B cell (primary cell): ENCODE measurements around the gene COMMD4. TPM values are rescaled to one million over a fixed set of nuclear protein-coding genes. Genes with fewer than 3 reads are reported as not detected.

Experiments
- ATAC-seq: fragments of 200-7000 bp; cut with Tn5 transposase; one replicate; pipeline ENCODE4 v1.10.0; 2021; ENCODE audit warnings: low read depth, mild to moderate bottlenecking, moderate number of reproducible peaks, moderate library complexity
- CTCF ChIA-PET: fragments of 350-600 bp; sonication (Branson Sonifier 250); formaldehyde crosslinking; loops from one replicate; lab custom pipeline; 2021; ENCODE audit warnings: antibody characterized with exemption, inconsistent platforms; lab: Charles Lee
- POLR2A ChIA-PET: fragments of 350-600 bp; sonication (Branson Sonifier 250); formaldehyde crosslinking; loops from one replicate; lab custom pipeline; 2021; ENCODE audit warnings: antibody characterized with exemption; lab: Charles Lee
- DNase-seq: peaks from one replicate; pipeline ENCODE4 v3.0.0; 2013
- H2AFZ ChIP-seq: 2 replicates; pipeline ENCODE4 v1.6.1; 2012; ENCODE audit warnings: mild to moderate bottlenecking, low read depth, low read length; ENCODE audit not compliant: insufficient read depth, poor library complexity, severe bottlenecking
- H3K27ac ChIP-seq, 2 donors: 1 replicate in 1 of 2; 2 replicates in 1 of 2; pipeline ENCODE4 v1.5.1; 2012 to 2013; ENCODE audit warnings: low read length in 2 of 2, mild to moderate bottlenecking in 2 of 2, moderate library complexity in 1 of 2
- H3K27me3 ChIP-seq, 4 experiments: fragments of 200-600 bp in 1 of 4; sonication (generic) in 1 of 4; replicated peaks in 1 of 4; 1 replicate in 2 of 4; 2 replicates in 2 of 4; pipeline versions ENCODE4 v1.6.1 to v1.7.0; 2013 to 2016; ENCODE audit warnings: low read length in 3 of 4, mild to moderate bottlenecking in 2 of 4, mixed read lengths in 1 of 4, moderate library complexity in 1 of 4; ENCODE audit not compliant: insufficient read depth in 4 of 4, control insufficient read depth in 3 of 4; ENCODE audit errors: control extremely low read depth in 1 of 4
- H3K36me3 ChIP-seq, 2 experiments: replicated peaks in 1 of 2; 1 replicate in 1 of 2; 2 replicates in 1 of 2; pipeline versions ENCODE4 v1.6.1 to v1.7.1; 2013; ENCODE audit warnings: low read length in 1 of 2; ENCODE audit not compliant: insufficient read depth in 2 of 2, control insufficient read depth in 1 of 2; ENCODE audit errors: control extremely low read depth in 1 of 2, extremely low read depth in 1 of 2
- H3K4me1 ChIP-seq, 2 donors: fragments of 200-600 bp in 1 of 2; sonication (generic) in 1 of 2; 1 replicate in 1 of 2; 2 replicates in 1 of 2; pipeline versions ENCODE4 v1.5.1 to v1.6.1; 2013 to 2017; ENCODE audit warnings: low read length in 2 of 2; ENCODE audit not compliant: control insufficient read depth in 2 of 2, insufficient read depth in 2 of 2
- H3K4me2 ChIP-seq: replicated peaks from 2 replicates; pipeline ENCODE3; 2012; ENCODE audit warnings: mild to moderate bottlenecking, low read depth, low read length; ENCODE audit not compliant: poor library complexity, severe bottlenecking
- H3K4me3 ChIP-seq, 5 experiments: fragments of 200-600 bp in 1 of 5; sonication (generic) in 1 of 5; 1 replicate in 3 of 5; 2 replicates in 2 of 5; pipeline versions ENCODE4 v1.5.1 to v1.7.0; 2011 to 2016; ENCODE audit warnings: low read length in 4 of 5, mild to moderate bottlenecking in 4 of 5, low read depth in 2 of 5, control low read depth in 1 of 5, moderate library complexity in 1 of 5; ENCODE audit not compliant: insufficient read depth in 1 of 5; ENCODE audit errors: control extremely low read depth in 1 of 5, extremely low read depth in 1 of 5
- H3K79me2 ChIP-seq: fragments of 200-600 bp; sonication (generic); one replicate; pipeline ENCODE4 v1.6.0; 2016; ENCODE audit warnings: low read length; ENCODE audit not compliant: control insufficient read depth, insufficient read depth
- H3K9ac ChIP-seq: fragments of 200-600 bp; sonication (generic); 2 replicates; pipeline ENCODE4 v1.6.1; 2017; ENCODE audit warnings: mild to moderate bottlenecking, low read length, moderate library complexity
- H3K9me3 ChIP-seq, 3 donors: one replicate each; pipeline versions ENCODE4 v1.6.1 to v1.7.1; 2013; ENCODE audit warnings: low read length in 2 of 3; ENCODE audit not compliant: control insufficient read depth in 2 of 3, insufficient read depth in 1 of 3; ENCODE audit errors: control extremely low read depth in 1 of 3
- H4K20me1 ChIP-seq: 2 replicates; pipeline ENCODE4 v1.6.0; 2012; ENCODE audit warnings: mild to moderate bottlenecking, low read length; ENCODE audit not compliant: insufficient read depth, control insufficient read depth, poor library complexity, severe bottlenecking
- H3K27ac Mint-ChIP-seq: one replicate; pipeline ENCODE4 v1.8.0; 2021; ENCODE audit warnings: mixed read lengths
- H3K27me3 Mint-ChIP-seq: one replicate; pipeline ENCODE4 v1.8.0; 2021; ENCODE audit warnings: mixed read lengths
- H3K4me1 Mint-ChIP-seq: one replicate; pipeline ENCODE4 v1.8.0; 2021; ENCODE audit warnings: mixed read lengths
- H3K4me3 Mint-ChIP-seq: one replicate; pipeline ENCODE4 v1.8.0; 2021; ENCODE audit warnings: mixed read lengths
- H3K9me3 Mint-ChIP-seq: one replicate; pipeline ENCODE4 v1.8.0; 2022; ENCODE audit warnings: mixed read lengths; ENCODE audit not compliant: insufficient read depth
- EZH2 ChIP-seq: IDR thresholded peaks from 2 replicates; pipeline ENCODE4 v1.6.1; 2012; ENCODE audit warnings: borderline replicate concordance, low read depth, mild to moderate bottlenecking, moderate library complexity, low read length; ENCODE audit not compliant: insufficient read depth, poor library complexity, severe bottlenecking
- WGBS: methylation state at CpG from one replicate; pipeline ENCODE4 v1.1.5; 2013; ENCODE audit warnings: missing lambda C conversion rate; ENCODE audit not compliant: insufficient coverage; 5-methylcytosine and 5-hydroxymethylcytosine counted together
- intact Hi-C: fragments of 100-400 bp; cut with micrococcal nuclease; formaldehyde crosslinking; loops from one replicate; pipeline ENCODE4 v1.10.0; 2022
- polyA plus RNA-seq: library from polyadenylated mRNA; depleted of rRNA; stranded (reverse); fragments of >200 nt; gene quantifications from 2 replicates; pipeline ENCODE4 v1.2.3, GENCODE V29; 2012
- total RNA-seq, 2 donors: library from RNA; stranded (reverse); fragments of 120-200 nt in 1 of 2; gene quantifications; 1 replicate in 1 of 2; 2 replicates in 1 of 2; pipeline versions ENCODE4 v1.2.3 to v1.2.4, GENCODE V29; 2013 to 2022
- TF ChIP-seq, protein P1 (sequence below): fragments of 200-600 bp; IDR thresholded peaks from one replicate; pipeline ENCODE4 v1.8.0; 2022; ENCODE audit warnings: antibody characterized with exemption, mild to moderate bottlenecking

Gene COMMD4
- total and polyA plus RNA-seq, 2 donors (not counting 1 experiment from before 2014, with no cell fraction given), result 57.9 to 63.5 TPM

DNA sequence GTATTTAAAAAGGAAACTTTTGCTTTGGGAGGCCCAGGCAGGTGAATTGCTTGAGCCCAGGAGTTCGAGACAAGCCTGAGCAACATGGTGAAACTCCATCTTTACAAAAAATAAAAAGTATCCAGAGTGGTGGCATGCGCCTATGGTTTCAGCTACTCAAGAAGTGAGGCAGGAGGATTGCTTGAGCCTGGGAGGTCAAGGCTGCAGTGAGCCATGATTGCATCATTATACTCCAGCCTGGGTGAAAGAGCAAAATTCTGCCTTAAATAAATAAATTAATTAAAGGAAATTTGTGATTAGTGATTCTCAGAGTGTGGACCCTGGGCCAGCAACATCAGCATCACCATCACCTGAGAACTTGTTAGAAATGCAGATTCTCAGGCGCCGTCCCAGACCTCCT lies 9.9 kb upstream of the COMMD4 start:
- ATAC-seq, result no peak
- no peak overlapping the region for H2AFZ ChIP-seq
- H3K4me2 ChIP-seq, result no peak overlapping the region
- H4K20me1 ChIP-seq, result no peaks in the 10 kb centered on the region
- no peak for TF ChIP-seq EZH2
- TF ChIP-seq, protein P1, sequence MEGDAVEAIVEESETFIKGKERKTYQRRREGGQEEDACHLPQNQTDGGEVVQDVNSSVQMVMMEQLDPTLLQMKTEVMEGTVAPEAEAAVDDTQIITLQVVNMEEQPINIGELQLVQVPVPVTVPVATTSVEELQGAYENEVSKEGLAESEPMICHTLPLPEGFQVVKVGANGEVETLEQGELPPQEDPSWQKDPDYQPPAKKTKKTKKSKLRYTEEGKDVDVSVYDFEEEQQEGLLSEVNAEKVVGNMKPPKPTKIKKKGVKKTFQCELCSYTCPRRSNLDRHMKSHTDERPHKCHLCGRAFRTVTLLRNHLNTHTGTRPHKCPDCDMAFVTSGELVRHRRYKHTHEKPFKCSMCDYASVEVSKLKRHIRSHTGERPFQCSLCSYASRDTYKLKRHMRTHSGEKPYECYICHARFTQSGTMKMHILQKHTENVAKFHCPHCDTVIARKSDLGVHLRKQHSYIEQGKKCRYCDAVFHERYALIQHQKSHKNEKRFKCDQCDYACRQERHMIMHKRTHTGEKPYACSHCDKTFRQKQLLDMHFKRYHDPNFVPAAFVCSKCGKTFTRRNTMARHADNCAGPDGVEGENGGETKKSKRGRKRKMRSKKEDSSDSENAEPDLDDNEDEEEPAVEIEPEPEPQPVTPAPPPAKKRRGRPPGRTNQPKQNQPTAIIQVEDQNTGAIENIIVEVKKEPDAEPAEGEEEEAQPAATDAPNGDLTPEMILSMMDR, result no peak
- H3K79me2 ChIP-seq, result no peaks in the 10 kb centered on the region
- no peaks in the 10 kb centered on the region for H3K9me3 ChIP-seq
- no CpG with 5 or more reads among the region's 4 CpGs for WGBS
- Mint-ChIP-seq H3K4me3 (no peak overlapping the region), H3K4me1 (peaks cover 2% of the 10 kb centered on the region), H3K27ac (no peak overlapping the region), H3K27me3 (peaks cover 15% of the 10 kb centered on the region), H3K9me3 (no peaks in the 10 kb centered on the region)
- peaks cover 0 to 2% (median 0%) of the 10 kb centered on the region in 4 experiments for H3K27me3 ChIP-seq
- ChIA-PET CTCF (no interaction called here), POLR2A (no interaction called here)
- H3K36me3 ChIP-seq, result no peaks in the 10 kb centered on the region
- intact Hi-C loops, result no loop called here
- DNase-seq, result no peak
- no peak overlapping the region for H3K27ac ChIP-seq
- H3K4me1 ChIP-seq, result no peaks in the 10 kb centered on the region
- no peak overlapping the region for H3K4me3 ChIP-seq
- H3K9ac ChIP-seq, result no peak overlapping the region

DNA sequence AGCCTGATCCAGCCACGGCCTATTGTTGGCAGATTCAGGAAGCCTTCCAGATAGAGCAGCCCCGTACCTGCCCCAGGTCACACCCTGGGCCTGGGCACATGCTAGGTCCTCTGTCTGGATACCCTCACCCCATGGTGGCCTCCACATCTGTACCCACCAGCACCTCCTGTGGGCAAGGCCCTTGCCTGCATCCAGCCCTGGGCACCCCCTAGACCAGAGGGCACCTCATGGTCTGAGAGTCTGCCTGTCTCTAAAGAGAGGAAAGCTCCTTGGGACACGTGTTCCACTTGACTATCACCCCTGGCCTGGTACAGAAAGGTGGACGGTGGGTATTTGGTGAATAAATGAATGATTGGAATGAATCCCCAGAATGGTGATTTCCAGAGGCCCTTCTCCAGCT lies 8.9 kb upstream of the COMMD4 start:
- H3K4me1 Mint-ChIP-seq, result peaks cover 2% of the 10 kb centered on the region
- Histone ChIP-seq H3K4me2 (no peak overlapping the region), H3K27ac (no peak overlapping the region), H3K36me3 (no peaks in the 10 kb centered on the region), H3K4me3 (no peak overlapping the region), H4K20me1 (no peaks in the 10 kb centered on the region), H3K9ac (no peak overlapping the region), H3K79me2 (no peaks in the 10 kb centered on the region), H3K4me1 (no peaks in the 10 kb centered on the region), H3K27me3 (peaks cover 0 to 2% (median 0%) of the 10 kb centered on the region in 4 experiments), H2AFZ (no peak overlapping the region), H3K9me3 (no peaks in the 10 kb centered on the region)
- TF ChIP-seq, protein P1, result no peak
- no peak for TF ChIP-seq EZH2
- intact Hi-C loops, result no loop called here
- H3K4me3 Mint-ChIP-seq, result no peak overlapping the region
- ATAC-seq (no peak), DNase-seq (no peak)
- ChIA-PET CTCF (no interaction called here), POLR2A (no interaction called here)
- no peak overlapping the region for H3K27ac Mint-ChIP-seq
- H3K27me3 Mint-ChIP-seq, result peaks cover 13% of the 10 kb centered on the region
- 100% methylated on average over 3 of the region's 4 CpGs for whole genome bisulfite sequencing
- H3K9me3 Mint-ChIP-seq, result no peaks in the 10 kb centered on the region
